Measurements from ENCODE around the gene SLC1A4.
A peak's percentile ranks its signal among the peaks of the same experiment; 100 is the strongest.

SLC1A4 gene

DNA sequence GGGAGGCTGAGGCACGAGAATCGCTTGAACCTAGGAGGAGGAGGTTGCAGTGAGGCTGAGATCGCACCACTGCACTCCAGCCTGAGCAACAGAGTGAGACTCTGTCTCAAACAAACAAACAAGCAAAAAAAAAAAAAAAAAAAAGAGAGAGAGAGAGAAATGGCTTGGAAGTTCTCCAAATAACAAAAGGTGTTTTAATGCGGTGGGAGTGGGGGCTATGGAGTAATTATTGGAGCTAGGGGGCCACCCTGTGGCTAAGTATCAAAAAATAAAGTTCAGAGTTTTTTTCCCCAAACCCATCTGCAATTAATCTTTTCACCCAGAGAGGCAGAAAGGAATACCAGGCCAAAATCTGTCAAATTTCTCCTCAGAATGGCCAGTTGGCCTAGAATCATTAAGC, 44.0 kb downstream of the SLC1A4 start:
- TF ChIP-seq SIN3A (IDR thresholded peaks at IDR 0.05; ENCODE audit: borderline replicate concordance, insufficient read depth, low read length) (no peak), FOXP2 (optimal IDR thresholded peaks at IDR 0.05; ENCODE audit: borderline replicate concordance, extremely low read depth, extremely low read length, insufficient read depth) (no peak), TAF1 (IDR thresholded peaks at IDR 0.05; ENCODE audit: borderline replicate concordance, insufficient read depth, low read length) (no peak), POLR2AphosphoS5 (IDR thresholded peaks at IDR 0.05; ENCODE audit: low read depth, low read length) (no peak)
- TF ChIP-seq, protein P1, sequence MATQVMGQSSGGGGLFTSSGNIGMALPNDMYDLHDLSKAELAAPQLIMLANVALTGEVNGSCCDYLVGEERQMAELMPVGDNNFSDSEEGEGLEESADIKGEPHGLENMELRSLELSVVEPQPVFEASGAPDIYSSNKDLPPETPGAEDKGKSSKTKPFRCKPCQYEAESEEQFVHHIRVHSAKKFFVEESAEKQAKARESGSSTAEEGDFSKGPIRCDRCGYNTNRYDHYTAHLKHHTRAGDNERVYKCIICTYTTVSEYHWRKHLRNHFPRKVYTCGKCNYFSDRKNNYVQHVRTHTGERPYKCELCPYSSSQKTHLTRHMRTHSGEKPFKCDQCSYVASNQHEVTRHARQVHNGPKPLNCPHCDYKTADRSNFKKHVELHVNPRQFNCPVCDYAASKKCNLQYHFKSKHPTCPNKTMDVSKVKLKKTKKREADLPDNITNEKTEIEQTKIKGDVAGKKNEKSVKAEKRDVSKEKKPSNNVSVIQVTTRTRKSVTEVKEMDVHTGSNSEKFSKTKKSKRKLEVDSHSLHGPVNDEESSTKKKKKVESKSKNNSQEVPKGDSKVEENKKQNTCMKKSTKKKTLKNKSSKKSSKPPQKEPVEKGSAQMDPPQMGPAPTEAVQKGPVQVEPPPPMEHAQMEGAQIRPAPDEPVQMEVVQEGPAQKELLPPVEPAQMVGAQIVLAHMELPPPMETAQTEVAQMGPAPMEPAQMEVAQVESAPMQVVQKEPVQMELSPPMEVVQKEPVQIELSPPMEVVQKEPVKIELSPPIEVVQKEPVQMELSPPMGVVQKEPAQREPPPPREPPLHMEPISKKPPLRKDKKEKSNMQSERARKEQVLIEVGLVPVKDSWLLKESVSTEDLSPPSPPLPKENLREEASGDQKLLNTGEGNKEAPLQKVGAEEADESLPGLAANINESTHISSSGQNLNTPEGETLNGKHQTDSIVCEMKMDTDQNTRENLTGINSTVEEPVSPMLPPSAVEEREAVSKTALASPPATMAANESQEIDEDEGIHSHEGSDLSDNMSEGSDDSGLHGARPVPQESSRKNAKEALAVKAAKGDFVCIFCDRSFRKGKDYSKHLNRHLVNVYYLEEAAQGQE (IDR thresholded peaks at IDR 0.05; ENCODE audit: insufficient read depth in 1 of 2, low read depth in 2 of 2, low read length in 2 of 2), result no peak

DNA sequence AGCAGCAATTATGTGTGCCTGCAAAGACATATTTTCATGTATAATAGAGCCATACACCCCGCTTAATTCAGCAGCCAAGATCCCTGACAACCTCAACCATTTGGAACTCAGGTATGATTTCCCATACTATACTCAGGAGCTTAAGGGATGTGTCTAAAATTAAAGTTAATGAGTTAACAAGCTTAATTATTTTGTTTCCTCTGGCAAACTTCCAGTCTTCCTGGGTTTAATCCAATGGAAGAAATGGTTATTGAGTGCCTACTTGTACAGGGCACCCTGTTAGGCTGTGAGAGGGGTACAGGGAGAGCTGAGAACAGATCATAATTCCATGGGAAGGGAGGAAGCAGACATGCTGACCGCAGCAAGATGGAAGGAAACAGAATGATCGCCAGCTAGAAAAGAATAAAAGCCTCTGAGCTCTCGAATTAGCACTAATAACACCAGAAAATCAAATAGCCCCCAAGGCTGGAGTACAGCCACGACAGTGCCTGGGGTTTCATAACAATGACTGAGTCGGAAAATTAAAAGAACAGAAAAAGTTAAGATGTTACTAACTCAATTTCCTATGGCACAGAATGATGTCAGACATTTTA, 46.2 kb downstream of the SLC1A4 start:
- TF ChIP-seq SIN3A (IDR thresholded peaks at IDR 0.05; ENCODE audit: borderline replicate concordance, insufficient read depth, low read length), result no peak

DNA sequence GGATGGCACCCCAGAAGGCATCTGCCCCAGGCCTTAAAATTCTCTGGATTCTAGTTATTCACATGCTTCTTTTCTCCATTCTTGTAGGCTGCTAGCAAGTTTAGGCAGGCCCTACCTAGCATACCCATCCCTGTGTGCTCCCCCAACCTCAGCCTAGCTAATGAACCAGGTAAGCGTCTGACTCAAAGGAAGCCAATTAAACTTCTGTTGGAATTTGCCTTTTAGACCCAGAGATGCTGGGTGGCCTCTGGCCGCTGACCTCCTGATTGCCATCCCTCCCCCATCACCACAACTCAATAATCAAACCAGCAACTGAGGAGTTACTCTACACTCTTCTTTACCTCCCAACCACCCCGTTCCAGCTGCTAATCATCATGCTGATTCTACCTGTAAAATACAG, 48.0 kb downstream of the SLC1A4 start:
- no peak for TF ChIP-seq SIN3A (IDR thresholded peaks at IDR 0.05; ENCODE audit: borderline replicate concordance, insufficient read depth, low read length)
- TF ChIP-seq, protein P1 (IDR thresholded peaks at IDR 0.05; ENCODE audit: insufficient read depth in 1 of 2, low read depth in 2 of 2, low read length in 2 of 2), result no peak
- no peak for TF ChIP-seq TAF1 (IDR thresholded peaks at IDR 0.05; ENCODE audit: borderline replicate concordance, insufficient read depth, low read length)
- TF ChIP-seq POLR2AphosphoS5 (IDR thresholded peaks at IDR 0.05; ENCODE audit: low read depth, low read length), result no peak
- TF ChIP-seq FOXP2 (optimal IDR thresholded peaks at IDR 0.05; ENCODE audit: borderline replicate concordance, extremely low read depth, extremely low read length, insufficient read depth), result no peak

DNA sequence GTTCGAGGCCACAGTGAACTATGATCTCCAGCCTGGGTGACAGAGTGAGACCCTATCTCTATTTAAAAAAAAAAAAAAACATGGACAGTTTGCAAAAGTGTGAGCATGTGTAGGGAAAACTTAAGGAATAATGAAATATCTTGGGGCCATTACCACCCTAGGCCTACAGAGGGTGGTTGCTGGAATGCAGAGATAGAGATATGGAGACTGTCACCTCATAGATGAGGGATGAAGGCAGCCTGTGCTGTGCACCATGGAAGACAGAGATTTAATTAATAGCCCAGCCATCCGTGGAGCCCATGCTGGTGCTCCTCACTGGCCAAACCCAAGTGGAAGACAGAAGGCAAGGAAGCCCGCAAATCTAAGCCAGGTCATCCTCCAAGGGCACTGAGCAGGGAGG, 50.4 kb downstream of the SLC1A4 start:
- TF ChIP-seq TAF1 (IDR thresholded peaks at IDR 0.05; ENCODE audit: borderline replicate concordance, insufficient read depth, low read length), result no peak
- TF ChIP-seq, protein P1 (IDR thresholded peaks at IDR 0.05; ENCODE audit: insufficient read depth in 1 of 2, low read depth in 2 of 2, low read length in 2 of 2), result no peak
- no peak for TF ChIP-seq FOXP2 (optimal IDR thresholded peaks at IDR 0.05; ENCODE audit: borderline replicate concordance, extremely low read depth, extremely low read length, insufficient read depth)
- no peak for TF ChIP-seq SIN3A (IDR thresholded peaks at IDR 0.05; ENCODE audit: borderline replicate concordance, insufficient read depth, low read length)
- no peak for TF ChIP-seq POLR2AphosphoS5 (IDR thresholded peaks at IDR 0.05; ENCODE audit: low read depth, low read length)

DNA sequence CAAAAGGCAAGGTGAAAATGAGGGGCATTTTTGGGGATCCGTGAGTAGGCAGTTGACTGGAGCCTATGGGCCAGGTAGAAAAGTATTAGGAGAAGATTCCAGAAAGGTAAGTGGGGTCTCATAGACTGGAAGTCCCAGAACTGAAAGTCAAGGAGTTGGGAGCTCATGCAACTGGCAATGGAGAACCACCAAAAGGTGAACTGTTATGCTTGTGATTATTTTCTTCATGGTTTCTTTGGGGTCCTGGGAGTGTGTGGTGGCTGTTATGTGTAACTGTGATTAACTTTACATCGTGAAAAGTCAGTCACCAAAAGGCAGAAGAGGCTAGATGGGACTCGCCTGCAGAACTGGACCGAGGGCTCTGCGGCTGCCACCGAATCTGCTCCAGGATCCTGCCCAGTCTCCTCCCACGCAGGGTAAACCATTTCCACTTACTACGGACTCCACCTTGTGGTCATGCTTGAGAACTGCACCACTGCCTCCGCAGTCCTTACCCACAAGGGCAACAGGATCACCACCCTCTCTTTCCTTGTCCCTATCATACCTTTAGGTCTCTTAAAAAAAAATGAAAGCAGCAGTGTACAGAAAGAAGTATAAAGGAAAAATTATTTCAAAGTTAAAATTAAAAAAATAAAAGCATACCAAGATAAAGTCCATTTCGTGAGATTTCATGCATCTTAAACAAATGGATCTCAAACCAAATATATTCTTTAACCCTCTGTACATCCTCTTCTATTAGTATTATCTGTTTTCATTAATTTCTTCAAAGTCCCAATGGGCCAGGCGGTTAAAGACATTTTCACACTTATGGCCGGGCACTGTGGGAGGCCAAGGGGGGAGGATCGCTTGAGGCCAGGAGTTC, 51.4 kb downstream of the SLC1A4 start:
- no peak for TF ChIP-seq POLR2AphosphoS5 (IDR thresholded peaks at IDR 0.05; ENCODE audit: low read depth, low read length)
- TF ChIP-seq FOXP2 (optimal IDR thresholded peaks at IDR 0.05; ENCODE audit: borderline replicate concordance, extremely low read depth, extremely low read length, insufficient read depth), result peak; percentile 41

DNA sequence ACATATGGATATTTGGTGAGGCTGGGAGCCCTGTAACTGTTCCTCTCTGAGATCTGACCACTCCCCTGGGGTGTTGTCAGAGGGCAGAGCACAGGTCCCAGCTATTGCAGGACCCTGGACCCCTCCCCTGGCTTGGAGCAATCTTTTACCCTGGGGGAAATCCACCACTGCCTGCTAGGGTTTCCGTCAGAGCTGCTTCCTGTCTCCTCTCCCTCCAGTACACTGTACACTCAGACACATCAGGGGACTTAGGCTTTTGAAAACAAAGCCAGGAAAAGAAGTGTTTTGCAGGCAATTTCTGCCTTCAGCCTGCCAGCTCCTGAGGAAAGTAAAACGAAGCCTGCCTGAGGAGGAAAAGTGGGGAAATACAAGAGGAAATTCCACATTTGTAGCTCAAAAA, 53.8 kb downstream of the SLC1A4 start:
- TF ChIP-seq, protein P1 (IDR thresholded peaks at IDR 0.05; ENCODE audit: insufficient read depth in 1 of 2, low read depth in 2 of 2, low read length in 2 of 2), result no peak
- TF ChIP-seq TAF1 (IDR thresholded peaks at IDR 0.05; ENCODE audit: borderline replicate concordance, insufficient read depth, low read length) (no peak), SIN3A (IDR thresholded peaks at IDR 0.05; ENCODE audit: borderline replicate concordance, insufficient read depth, low read length) (no peak), POLR2AphosphoS5 (IDR thresholded peaks at IDR 0.05; ENCODE audit: low read depth, low read length) (no peak), FOXP2 (optimal IDR thresholded peaks at IDR 0.05; ENCODE audit: borderline replicate concordance, extremely low read depth, extremely low read length, insufficient read depth) (no peak)
